Activated T-cell treated with anti-CD3 and anti-CD28 coated beads for 1 hour (primary cell): Measurements from ENCODE around the gene CDKAL1.
"Not testable (repeated sequence)": the region's sequence is repeated elsewhere in the genome, so short reads cannot be mapped to it uniquely, and the experiment has no call there.

Source experiments
- DNase-seq: peaks from one replicate; pipeline ENCODE4 v3.0.0-alpha.2; 2020; ENCODE audit warnings: low read depth

The CDKAL1 gene

GRCh38 chr6:20924094-20924493 lies 389.8 kb downstream of the CDKAL1 start:
- DNase-seq: not testable (repeated sequence)

- DNase-seq: no peak
Observed at GRCh38 chr6:20924911-20925543, 390.8 kb downstream of the CDKAL1 start.

- DNase-seq: no peak
Observed at GRCh38 chr6:20927130-20927860, 393.0 kb downstream of the CDKAL1 start.

GRCh38 chr6:20929283-20929682 lies 395.0 kb downstream of the CDKAL1 start:
- DNase-seq: no peak

- no peak for DNase-seq
Observed at GRCh38 chr6:20931093-20931492, 396.8 kb downstream of the CDKAL1 start.

GRCh38 chr6:20931772-20932171 lies 397.5 kb downstream of the CDKAL1 start:
- DNase-seq: no peak

GRCh38 chr6:20932284-20932683 lies 398.0 kb downstream of the CDKAL1 start:
- no peak for DNase-seq

GRCh38 chr6:20933057-20933788 lies 399.0 kb downstream of the CDKAL1 start:
- DNase-seq: no peak

GRCh38 chr6:20936949-20937348 lies 402.7 kb downstream of the CDKAL1 start:
- DNase-seq: no peak

GRCh38 chr6:20939161-20939775 lies 405.0 kb downstream of the CDKAL1 start:
- DNase-seq: no peak

GRCh38 chr6:20943040-20943627 lies 408.9 kb downstream of the CDKAL1 start:
- no peak for DNase-seq

GRCh38 chr6:20943922-20944321 lies 409.7 kb downstream of the CDKAL1 start:
- no peak for DNase-seq

GRCh38 chr6:20946022-20946421 lies 411.8 kb downstream of the CDKAL1 start:
- DNase-seq: no peak

- DNase-seq: no peak
Observed at GRCh38 chr6:20946890-20947289, 412.6 kb downstream of the CDKAL1 start.

GRCh38 chr6:20947977-20948376 lies 413.7 kb downstream of the CDKAL1 start:
- DNase-seq: no peak

GRCh38 chr6:20948556-20948955 lies 414.3 kb downstream of the CDKAL1 start:
- DNase-seq: no peak

GRCh38 chr6:20949138-20949537 lies 414.9 kb downstream of the CDKAL1 start:
- DNase-seq: no peak

GRCh38 chr6:20952699-20953474 lies 418.6 kb downstream of the CDKAL1 start:
- DNase-seq: no peak

- no peak for DNase-seq
Observed at GRCh38 chr6:20954315-20954714, 420.1 kb downstream of the CDKAL1 start.

GRCh38 chr6:20955131-20955530 lies 420.9 kb downstream of the CDKAL1 start:
- no peak for DNase-seq

GRCh38 chr6:20955751-20956150 lies 421.5 kb downstream of the CDKAL1 start:
- no peak for DNase-seq
